ENCODE data around the gene RMND5B. TPM values are rescaled to one million over a fixed set of nuclear protein-coding genes. Genes with fewer than 3 reads are reported as not detected.
"Not testable (repeated sequence)": the region's sequence is repeated elsewhere in the genome, so short reads cannot be mapped to it uniquely, and the experiment has no call there.

RMND5B gene
- total RNA-seq, 2 experiments from 2014 or later, result 24.1 to 28.7 TPM

GRCh38 chr5:178194026-178194425 is 63.2 kb downstream of the RMND5B start:
- Mint-ChIP-seq H3K36me3 (ENCODE audit: low read depth) (no peaks in the 10 kb centered on the region), H3K4me3 (no peak overlapping the region), H3K4me1 (peaks cover 3% of the 10 kb centered on the region), H3K27me3 (peaks cover 15% of the 10 kb centered on the region), H3K27ac (no peak overlapping the region), H3K9me3 (ENCODE audit: low read depth) (no peaks in the 10 kb centered on the region)
- DNase-seq (no peak), ATAC-seq (peak; percentile 49)
- intact Hi-C loops (cut with DNase I, micrococcal nuclease), result no loop called here
- ChIA-PET CTCF (no interaction called here), POLR2A (interaction anchor here (0.6 kb wide), 1 partner anchor 1825 kb away, joined by 4 read pairs; no protein-coding TSS in a partner anchor)

- ChIA-PET POLR2A (interaction anchor here (0.6 to 1.2 kb wide), 2 partner anchors 11 to 20 kb away, joined by 3 to 4 read pairs; no protein-coding TSS in a partner anchor), CTCF (no interaction called here)
- Mint-ChIP-seq H3K4me3 (no peak overlapping the region), H3K9me3 (ENCODE audit: low read depth) (no peaks in the 10 kb centered on the region), H3K27ac (no peak overlapping the region), H3K27me3 (peaks cover 12% of the 10 kb centered on the region), H3K36me3 (ENCODE audit: low read depth) (no peaks in the 10 kb centered on the region), H3K4me1 (peaks cover 3% of the 10 kb centered on the region)
- intact Hi-C loops (cut with DNase I, micrococcal nuclease), result no loop called here
- ATAC-seq (no peak), DNase-seq (no peak)
These were observed 65.5 kb downstream of the RMND5B start for GRCh38 chr5:178196281-178196812.

GRCh38 chr5:178196986-178197385 is 66.2 kb downstream of the RMND5B start:
- Mint-ChIP-seq H3K27me3 (peaks cover 12% of the 10 kb centered on the region), H3K9me3 (ENCODE audit: low read depth) (no peaks in the 10 kb centered on the region), H3K27ac (no peak overlapping the region), H3K4me3 (no peak overlapping the region), H3K36me3 (ENCODE audit: low read depth) (no peaks in the 10 kb centered on the region), H3K4me1 (peaks cover 3% of the 10 kb centered on the region)
- DNase-seq (no peak), ATAC-seq (no peak)
- intact Hi-C loops (cut with DNase I, micrococcal nuclease), result no loop called here
- POLR2A ChIA-PET, result interaction anchor here (1.2 kb wide), 1 partner anchor 11 kb away, joined by 4 read pairs; no protein-coding TSS in a partner anchor
- CTCF ChIA-PET, result interaction anchor here (0.5 kb wide), 1 partner anchor 48 kb away, joined by 3 read pairs; no protein-coding TSS in a partner anchor

GRCh38 chr5:178198151-178198550 is 67.3 kb downstream of the RMND5B start:
- H3K36me3 Mint-ChIP-seq (ENCODE audit: low read depth); DNase-seq; H3K9me3 Mint-ChIP-seq (ENCODE audit: low read depth); POLR2A ChIA-PET; H3K4me1 Mint-ChIP-seq; ATAC-seq; CTCF ChIA-PET; H3K4me3 Mint-ChIP-seq; H3K27me3 Mint-ChIP-seq; intact Hi-C loops (cut with DNase I, micrococcal nuclease); H3K27ac Mint-ChIP-seq: not testable (repeated sequence)

GRCh38 chr5:178198706-178199105 is 67.9 kb downstream of the RMND5B start:
- no peak for DNase-seq
- ChIA-PET POLR2A (no interaction called here), CTCF (no interaction called here)
- Mint-ChIP-seq H3K9me3 (ENCODE audit: low read depth) (no peaks in the 10 kb centered on the region), H3K27ac (no peak overlapping the region), H3K36me3 (ENCODE audit: low read depth) (no peaks in the 10 kb centered on the region), H3K4me3 (no peak overlapping the region), H3K4me1 (no peaks in the 10 kb centered on the region), H3K27me3 (peaks cover 4% of the 10 kb centered on the region)
- intact Hi-C loops (cut with DNase I, micrococcal nuclease), result no loop called here
- ATAC-seq, result no peak

DNA sequence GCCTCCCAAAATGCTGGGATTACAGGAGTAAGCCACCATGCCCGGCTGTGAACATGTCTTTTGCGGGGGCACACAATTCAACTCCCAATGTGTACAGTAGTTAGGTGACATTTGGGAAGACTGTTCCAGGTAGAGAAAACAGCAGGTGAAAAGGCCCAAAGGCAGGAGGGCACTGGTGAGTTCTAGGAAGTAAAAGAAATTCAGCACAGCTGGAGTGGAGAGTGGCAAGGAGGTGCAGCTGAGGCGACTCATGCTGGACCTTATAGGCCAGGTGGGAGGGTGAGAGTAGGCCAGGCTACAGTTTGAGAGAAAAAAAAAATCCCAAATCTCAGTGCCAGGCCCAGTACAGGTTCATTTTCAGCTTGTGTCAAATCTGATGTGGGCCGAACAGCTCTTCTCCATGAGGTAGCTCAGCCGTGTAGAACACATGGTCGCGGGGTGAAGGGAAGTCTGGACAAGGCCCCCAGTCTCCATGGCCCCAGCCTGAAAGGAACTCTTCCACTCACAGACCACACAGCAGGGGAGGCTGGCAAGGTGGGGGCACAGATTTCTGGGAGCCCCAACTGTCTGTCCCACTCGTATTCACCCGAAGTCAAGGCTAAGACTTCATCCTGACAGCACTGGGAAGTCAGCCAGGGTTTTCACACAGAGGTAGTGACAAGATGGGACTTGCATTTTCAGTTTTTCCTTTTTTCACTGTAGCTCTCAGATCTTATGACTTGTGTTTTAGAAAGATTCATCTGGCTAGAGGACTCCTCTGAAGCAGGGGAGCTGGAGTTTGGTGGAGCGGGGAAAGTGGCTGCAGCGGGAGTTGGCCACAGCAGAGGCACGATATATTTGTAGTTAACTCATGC is 69.0 kb downstream of the RMND5B start:
- CTCF ChIA-PET, result no interaction called here
- ATAC-seq (no peak), DNase-seq (no peak)
- POLR2A ChIA-PET, result no interaction called here
- Mint-ChIP-seq H3K4me3 (no peak overlapping the region), H3K9me3 (ENCODE audit: low read depth) (no peaks in the 10 kb centered on the region), H3K4me1 (peaks cover 2% of the 10 kb centered on the region), H3K27me3 (peaks cover under 1% of the 10 kb centered on the region), H3K27ac (no peak overlapping the region), H3K36me3 (ENCODE audit: low read depth) (peaks cover 3% of the 10 kb centered on the region)
- intact Hi-C loops (cut with DNase I, micrococcal nuclease), result loop anchor here in 1 of 2 experiments (5.0 to 10.0 kb wide), 3 partner anchors 605 to 1193 kb away; partner anchors contain the start of genes PRELID1, RAB24, TMED9 and UIMC1

Other genes starting within 250 kb of the RMND5B start
- gene PROP1, start 134.8 kb upstream of the RMND5B start, total RNA-seq, result not detected
- 1 to 10 TPM; 3.3 to 3.7 TPM for gene N4BP3, start 17.5 kb upstream of the RMND5B start, total RNA-seq
- gene NHP2, start 22.9 kb downstream of the RMND5B start, total RNA-seq, result 100 to 1,000 TPM; 244 TPM
- not detected for gene GMCL2, start 56.4 kb downstream of the RMND5B start, total RNA-seq
- 100 to 1,000 TPM; 258 to 336 TPM for gene HNRNPAB, start 73.5 kb downstream of the RMND5B start, total RNA-seq
- 10 to 100 TPM; 67.2 to 68.4 TPM for gene PHYKPL, start 101.8 kb downstream of the RMND5B start, total RNA-seq

All from activated CD4-positive, alpha-beta T cell treated with anti-CD3 and anti-CD28 coated beads for 36 hours (primary cell).